Upper lobe of left lung (tissue), 4 donors: ENCODE results near the gene IZUMO1.
"Not testable (repeated sequence)": the region's sequence is repeated elsewhere in the genome, so short reads cannot be mapped to it uniquely, and the experiment has no call there.

Source experiments
- CTCF ChIP-seq, 6 experiments: fragments of 450-650 bp in 4 of 6; fragments of 200-600 bp in 2 of 6; sonication (generic) in 2 of 6; IDR thresholded peaks; one replicate each; pipeline ENCODE4 v1.5.1; 2016 to 2019; ENCODE audit warnings: antibody characterized with exemption in 6 of 6
- EP300 ChIP-seq, 4 donors: sonication (generic); formaldehyde crosslinking; IDR thresholded peaks; one replicate each; pipeline ENCODE4 v1.5.1; 2017; ENCODE audit warnings: antibody characterized with exemption in 4 of 4, control low read depth in 2 of 4
- POLR2A ChIP-seq, 4 donors: fragments of 450-650 bp; IDR thresholded peaks; one replicate each; pipeline ENCODE4 v1.5.1; 2016 to 2017; ENCODE audit warnings: antibody characterized with exemption in 4 of 4, mild to moderate bottlenecking in 2 of 4
- POLR2AphosphoS5 ChIP-seq, 2 donors: sonication (generic); formaldehyde crosslinking; IDR thresholded peaks; one replicate each; pipeline ENCODE4 v1.5.1; 2017; ENCODE audit warnings: antibody characterized with exemption in 2 of 2

- not testable (repeated sequence) for TF ChIP-seq POLR2A, CTCF, EP300, POLR2AphosphoS5 (IDR thresholded peaks at IDR 0.05)
These were observed 21.6 kb upstream of the IZUMO1 start for GRCh38 chr19:48768171-48768753.
